SHP77 (cell line): Measurements from ENCODE around the gene OR1B1.
"Not testable (repeated sequence)": the region's sequence is repeated elsewhere in the genome, so short reads cannot be mapped to it uniquely, and the experiment has no call there.

Source experiments
- DNase-seq, 2 experiments: peaks; one replicate each; lab custom pipeline; 2025; lab: John Stamatoyannopoulos, UW

Gene OR1B1

GRCh38 chr9:122657527-122657926 lies at the start of gene OR1B1:
Gene OR1B1, minus strand, starts transcription at chr9:122657627.
- DNase-seq: no peak

- DNase-seq: no peak
Observed at GRCh38 chr9:122695696-122696095, 38.3 kb upstream of the OR1B1 start.

GRCh38 chr9:122684851-122685250 lies 27.4 kb upstream of the OR1B1 start:
- no peak for DNase-seq

DNA sequence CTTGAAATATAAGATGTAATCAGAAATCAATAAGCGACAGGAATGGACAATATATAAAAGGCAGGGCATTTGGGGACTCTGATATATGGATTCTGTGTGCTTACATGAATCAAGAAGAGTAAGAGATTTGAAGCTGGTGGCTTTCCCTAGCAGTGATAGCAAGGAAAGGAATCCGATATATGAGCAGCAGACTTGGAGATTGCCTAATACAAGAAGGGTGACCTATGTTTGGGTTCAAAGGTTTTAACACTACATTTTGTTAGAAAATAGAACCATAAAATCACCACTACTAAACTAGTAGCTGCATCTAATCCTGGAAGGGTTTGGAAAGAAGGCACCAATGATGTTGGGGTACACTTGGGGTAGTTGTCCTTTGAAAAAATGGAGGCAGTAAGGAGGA lies 15.1 kb upstream of the OR1B1 start:
- DNase-seq: no peak

- DNase-seq: no peak
Observed at GRCh38 chr9:122661416-122661815, 4.0 kb upstream of the OR1B1 start, which contains the start of gene OR1L1. Gene OR1L1, plus strand, starts transcription at chr9:122661716. Its CDS starts 0 bp downstream, at chr9:122661716.

GRCh38 chr9:122656378-122656777 lies 1.0 kb downstream of the OR1B1 start:
- no peak for DNase-seq

- no peak for DNase-seq
Observed at GRCh38 chr9:122642226-122642625, 15.2 kb downstream of the OR1B1 start.

GRCh38 chr9:122619996-122620395 lies 37.4 kb downstream of the OR1B1 start:
- DNase-seq: no peak

DNA sequence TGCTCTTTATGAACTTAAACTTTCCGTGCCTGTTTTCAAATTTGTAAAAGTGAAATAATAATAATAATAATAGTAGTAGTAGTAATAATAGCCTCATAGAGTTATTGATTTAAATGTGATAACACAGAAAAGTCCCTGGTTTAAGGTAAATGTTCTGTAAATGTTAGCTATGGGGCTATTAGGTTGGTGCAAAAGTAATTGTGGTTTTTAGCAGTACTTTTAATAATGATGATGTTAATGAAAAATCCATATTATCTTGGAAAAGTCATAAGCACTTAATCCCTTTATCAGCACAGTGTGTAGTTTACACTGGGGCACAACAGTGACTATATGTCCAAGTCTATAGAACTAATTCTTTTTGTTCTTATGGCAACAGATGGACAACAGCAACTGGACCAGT lies 43.1 kb downstream of the OR1B1 start, which contains the start of gene OR1Q1:
TSS of gene OR1Q1 (plus strand) at position 377 of the 400 bp plus-strand sequence. CDS start at position 377, 0 bp downstream.
- no peak for DNase-seq

GRCh38 chr9:122609804-122610203 lies 47.6 kb downstream of the OR1B1 start:
- no peak for DNase-seq

GRCh38 chr9:122606587-122606986 lies 50.8 kb downstream of the OR1B1 start:
- no peak for DNase-seq

- DNase-seq: no peak
Observed at GRCh38 chr9:122605691-122606090, 51.7 kb downstream of the OR1B1 start.

GRCh38 chr9:122583284-122583683 lies 74.1 kb downstream of the OR1B1 start, which contains the start of gene OR1L8:
Gene OR1L8, minus strand, starts transcription at chr9:122583384. Its CDS starts 14,907 bp downstream, at chr9:122568477.
- DNase-seq: not testable (repeated sequence)

DNA sequence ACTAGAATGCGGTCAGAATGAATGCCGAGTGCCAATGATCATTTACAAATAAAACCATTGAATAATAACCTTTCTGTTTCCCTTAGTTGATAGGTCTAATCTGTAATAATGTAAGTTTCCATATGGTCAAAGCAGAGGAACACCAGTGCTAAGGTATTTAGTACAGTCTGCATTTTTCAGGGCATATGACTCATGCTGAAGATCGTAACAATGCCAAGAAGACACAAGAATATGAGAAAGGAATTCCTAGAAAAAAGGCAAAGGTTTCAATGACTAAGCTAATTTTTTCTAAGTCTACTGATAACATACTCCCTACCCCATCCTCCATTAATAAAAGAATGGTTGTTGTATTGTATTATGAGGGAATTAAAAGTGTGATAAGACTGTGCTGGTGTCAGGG lies 77.1 kb downstream of the OR1B1 start:
- no peak for DNase-seq

DNA sequence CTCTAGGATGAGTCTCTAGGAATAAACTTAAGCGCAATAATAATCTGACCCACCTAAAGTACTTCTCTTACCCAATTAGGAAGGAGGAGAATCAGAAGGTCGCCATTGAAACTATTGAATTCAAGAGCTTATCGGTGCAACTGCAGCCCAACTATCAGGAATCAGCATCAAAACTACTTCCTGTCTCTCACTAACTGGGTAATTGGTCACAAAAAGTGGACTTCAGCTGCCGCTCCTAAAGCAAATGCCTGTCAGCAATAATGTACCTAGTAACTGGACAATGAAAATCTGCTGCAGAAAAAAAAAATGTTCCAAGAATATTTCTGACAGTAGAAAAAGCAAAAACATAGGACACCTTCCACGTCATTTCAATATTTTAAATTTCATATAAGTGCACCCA lies 77.6 kb downstream of the OR1B1 start:
- DNase-seq: no peak
